MM.1S (cell line): ENCODE measurements around the gene NFKB2.

Experiments used
- EZH2 ChIP-seq: fragments of 300-600 bp; sonication (generic); optimal IDR thresholded peaks from 2 replicates; pipeline ENCODE3; 2017; ENCODE audit warnings: low read depth, mild to moderate bottlenecking, antibody characterized with exemption, low read length, mixed read lengths
- EZH2phosphoT487 ChIP-seq: fragments of 300-600 bp; sonication (generic); IDR thresholded peaks from 2 replicates; pipeline ENCODE4 v1.6.1; 2018; ENCODE audit warnings: antibody characterized with exemption, low read length
- TF ChIP-seq, protein P1 (sequence below): fragments of 300-600 bp; sonication (generic); IDR thresholded peaks from 2 replicates; pipeline ENCODE4 v1.5.1; 2016; ENCODE audit warnings: antibody characterized with exemption, low read length, mixed read lengths

DNA sequence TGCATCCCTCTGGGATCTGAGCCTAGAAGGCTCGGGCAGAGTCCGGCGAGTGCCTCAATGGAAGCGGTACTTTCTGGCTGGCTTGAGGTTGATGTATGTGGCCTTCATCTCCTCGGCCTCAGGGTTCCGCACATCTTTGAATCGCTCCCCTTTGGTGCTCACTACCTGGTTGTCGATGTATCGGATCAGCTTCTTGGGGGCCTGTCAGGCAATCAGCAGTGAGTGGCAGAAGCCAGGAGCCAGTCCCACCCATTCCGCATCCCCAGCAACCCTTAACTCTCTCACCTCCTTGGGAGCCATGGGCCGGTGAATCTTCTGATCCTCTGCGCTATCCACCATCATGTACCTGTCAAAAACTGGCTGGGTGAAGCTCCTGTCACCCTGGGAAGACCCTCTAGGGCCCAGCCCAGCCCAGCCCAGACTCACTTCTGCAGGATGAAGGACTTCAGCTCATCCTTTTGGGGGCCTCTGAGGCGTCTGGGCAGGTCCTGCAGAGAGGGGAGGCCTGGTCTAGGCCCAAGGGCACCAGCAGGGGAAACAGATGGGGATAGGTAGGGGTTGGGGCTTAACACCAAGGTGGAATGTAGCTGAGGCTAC lies 28.0 kb downstream of the NFKB2 start:
- TF ChIP-seq, protein P1, sequence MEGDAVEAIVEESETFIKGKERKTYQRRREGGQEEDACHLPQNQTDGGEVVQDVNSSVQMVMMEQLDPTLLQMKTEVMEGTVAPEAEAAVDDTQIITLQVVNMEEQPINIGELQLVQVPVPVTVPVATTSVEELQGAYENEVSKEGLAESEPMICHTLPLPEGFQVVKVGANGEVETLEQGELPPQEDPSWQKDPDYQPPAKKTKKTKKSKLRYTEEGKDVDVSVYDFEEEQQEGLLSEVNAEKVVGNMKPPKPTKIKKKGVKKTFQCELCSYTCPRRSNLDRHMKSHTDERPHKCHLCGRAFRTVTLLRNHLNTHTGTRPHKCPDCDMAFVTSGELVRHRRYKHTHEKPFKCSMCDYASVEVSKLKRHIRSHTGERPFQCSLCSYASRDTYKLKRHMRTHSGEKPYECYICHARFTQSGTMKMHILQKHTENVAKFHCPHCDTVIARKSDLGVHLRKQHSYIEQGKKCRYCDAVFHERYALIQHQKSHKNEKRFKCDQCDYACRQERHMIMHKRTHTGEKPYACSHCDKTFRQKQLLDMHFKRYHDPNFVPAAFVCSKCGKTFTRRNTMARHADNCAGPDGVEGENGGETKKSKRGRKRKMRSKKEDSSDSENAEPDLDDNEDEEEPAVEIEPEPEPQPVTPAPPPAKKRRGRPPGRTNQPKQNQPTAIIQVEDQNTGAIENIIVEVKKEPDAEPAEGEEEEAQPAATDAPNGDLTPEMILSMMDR = no peak
- TF ChIP-seq EZH2 (no peak), EZH2phosphoT487 (no peak)
